MCF 10A (cell line): ENCODE measurements around the gene CYBC1. TPM values are rescaled to one million over a fixed set of nuclear protein-coding genes. Genes with fewer than 3 reads are reported as not detected.

ENCODE experiments used
- BruUV-seq: library from RNA; stranded (reverse); fragments of 400-500 nt; replicated peaks from 2 replicates; lab custom pipeline; 2021; lab: Mats Ljungman, UMichigan
- CTCF ChIA-PET: fragments of 300-600 bp; sonication (Branson Sonifier 250); formaldehyde crosslinking; extraction: SDS; loops from one replicate; lab custom pipeline; 2021; ENCODE audit warnings: antibody characterized with exemption, inconsistent platforms; lab: Yijun Ruan, JAX
- POLR2A ChIA-PET: fragments of 300-600, 350-650 bp; sonication (Branson Sonifier 250); formaldehyde crosslinking; extraction: SDS; loops from one replicate; lab custom pipeline; 2020; ENCODE audit warnings: antibody characterized with exemption, inconsistent platforms; lab: Yijun Ruan, JAX
- DNase-seq: peaks from one replicate; pipeline ENCODE4 v3.0.0-alpha.2; 2018; ENCODE audit not compliant: unreplicated experiment
- H3K27ac Mint-ChIP-seq: one replicate; pipeline ENCODE4 v1.8.0; 2022; ENCODE audit warnings: mild to moderate bottlenecking, low read depth, mixed read lengths; ENCODE audit not compliant: unreplicated experiment
- H3K27me3 Mint-ChIP-seq: one replicate; pipeline ENCODE4 v1.8.0; 2022; ENCODE audit warnings: mixed read lengths; ENCODE audit not compliant: insufficient read depth, unreplicated experiment
- H3K36me3 Mint-ChIP-seq: one replicate; pipeline ENCODE4 v1.8.0; 2022; ENCODE audit warnings: mild to moderate bottlenecking, moderate library complexity, mixed read lengths; ENCODE audit not compliant: insufficient read depth, unreplicated experiment
- H3K4me1 Mint-ChIP-seq: one replicate; pipeline ENCODE4 v1.8.0; 2022; ENCODE audit warnings: mixed read lengths; ENCODE audit not compliant: insufficient read depth, unreplicated experiment
- H3K4me3 Mint-ChIP-seq: one replicate; pipeline ENCODE4 v1.8.0; 2022; ENCODE audit warnings: mild to moderate bottlenecking, moderate library complexity, mixed read lengths; ENCODE audit not compliant: unreplicated experiment
- H3K9me3 Mint-ChIP-seq: one replicate; pipeline ENCODE4 v1.8.0; 2022; ENCODE audit warnings: mixed read lengths; ENCODE audit not compliant: unreplicated experiment
- CTCF ChIP-seq: fragments of 200-600 bp; IDR thresholded peaks from one replicate; pipeline ENCODE4 v1.8.0; 2022; ENCODE audit warnings: antibody characterized with exemption, mild to moderate bottlenecking; ENCODE audit not compliant: unreplicated experiment
- intact Hi-C: fragments of 100-400 bp; cut with micrococcal nuclease; formaldehyde crosslinking; loops from 2 replicates; pipeline ENCODE4 v1.14.1; 2022
- total RNA-seq: library from RNA; stranded (reverse); gene quantifications from 2 replicates; pipeline ENCODE4 v1.2.3, GENCODE V29; 2022

Gene CYBC1
- total RNA-seq, 1 experiment from 2014 or later = 38.0 TPM

- CTCF ChIA-PET = interaction anchor here (0.5 to 0.7 kb wide), 3 partner anchors 11 to 545 kb away, joined by 3 read pairs; no protein-coding TSS in a partner anchor
Measured at GRCh38 chr17:82438401-82439193, 12.0 kb downstream of the CYBC1 start.

GRCh38 chr17:82437325-82437668 is 13.3 kb downstream of the CYBC1 start:
- Mint-ChIP-seq H3K9me3 (no peaks in the 10 kb centered on the region), H3K4me3 (no peak overlapping the region), H3K36me3 (no peaks in the 10 kb centered on the region), H3K27me3 (no peaks in the 10 kb centered on the region), H3K27ac (no peak overlapping the region), H3K4me1 (no peaks in the 10 kb centered on the region)
- ChIA-PET CTCF (no interaction called here), POLR2A (interaction anchor here (0.7 kb wide), 1 partner anchor 71 kb away, joined by 3 read pairs; no protein-coding TSS in a partner anchor)
- no TSS peak for BruUV-seq
- TF ChIP-seq CTCF = no peak
- no peak for DNase-seq
- intact Hi-C loops = no loop called here

More at GRCh38 chr17:82438401-82439193, 12.0 kb downstream of the CYBC1 start:
- TF ChIP-seq CTCF = no peak
- no peak overlapping the region for H3K4me3 Mint-ChIP-seq
- DNase-seq = no peak
- no peaks in the 10 kb centered on the region for H3K4me1 Mint-ChIP-seq
- H3K9me3 Mint-ChIP-seq = no peaks in the 10 kb centered on the region
- H3K36me3 Mint-ChIP-seq = no peaks in the 10 kb centered on the region
- no TSS peak for BruUV-seq
- H3K27ac Mint-ChIP-seq = no peak overlapping the region
- intact Hi-C loops = no loop called here
- POLR2A ChIA-PET = no interaction called here
- no peaks in the 10 kb centered on the region for H3K27me3 Mint-ChIP-seq

- Mint-ChIP-seq H3K9me3 (no peaks in the 10 kb centered on the region), H3K4me1 (no peaks in the 10 kb centered on the region), H3K27me3 (no peaks in the 10 kb centered on the region), H3K4me3 (no peak overlapping the region), H3K36me3 (no peaks in the 10 kb centered on the region), H3K27ac (no peak overlapping the region)
- no peak for DNase-seq
- ChIA-PET POLR2A (interaction anchor here (0.7 kb wide), 1 partner anchor 71 kb away, joined by 3 read pairs; no protein-coding TSS in a partner anchor), CTCF (no interaction called here)
- no TSS peak for BruUV-seq
- no peak for TF ChIP-seq CTCF
- intact Hi-C loops = no loop called here
Measured at GRCh38 chr17:82436601-82437324, 13.8 kb downstream of the CYBC1 start.
